Right ventricle myocardium superior (tissue), 1 donor: ENCODE measurements around the gene SH3BP2. TPM values are rescaled to one million over a fixed set of nuclear protein-coding genes. Genes with fewer than 3 reads are reported as not detected.
A peak's percentile ranks its signal among the peaks of the same experiment; 100 is the strongest.

Experiments used
- ATAC-seq: fragments of 200-7000 bp; cut with Tn5 transposase; one replicate; pipeline ENCODE4 v1.9.1; 2020; ENCODE audit warnings: mild to moderate bottlenecking; ENCODE audit not compliant: poor library complexity
- DNase-seq: peaks from one replicate; pipeline ENCODE4 v3.0.0-alpha.2; 2020
- intact Hi-C: fragments of 100-400 bp; cut with DNase I; formaldehyde crosslinking; loops from one replicate; pipeline ENCODE4 v1.11.2; 2022
- total RNA-seq: library from RNA; stranded (reverse); fragmentation: NEBNext Ultra II Directional; extraction: Animal tissue kit (Norgen Biotek cat#: 25700); gene quantifications from one replicate; pipeline ENCODE4 v1.2.1, GENCODE V29; 2021
- donor health status: DM: no; HTN: yes; CAD: no; lungs with severe emphysema.

The SH3BP2 gene
- total RNA-seq, 1 donor from 2014 or later: 24.9 TPM

GRCh38 chr4:2827071-2827873 lies 34.4 kb downstream of the SH3BP2 start:
- DNase-seq (peak; percentile 33), ATAC-seq (no peak)
- intact Hi-C loops: no loop called here

- DNase-seq: peak; percentile 36
- intact Hi-C loops: no loop called here
- no peak for ATAC-seq
These were observed 35.2 kb downstream of the SH3BP2 start for GRCh38 chr4:2827874-2828751.

- DNase-seq (peak; percentile 31), ATAC-seq (no peak)
- intact Hi-C loops: no loop called here
These were observed 35.9 kb downstream of the SH3BP2 start for GRCh38 chr4:2828758-2829181.

DNA sequence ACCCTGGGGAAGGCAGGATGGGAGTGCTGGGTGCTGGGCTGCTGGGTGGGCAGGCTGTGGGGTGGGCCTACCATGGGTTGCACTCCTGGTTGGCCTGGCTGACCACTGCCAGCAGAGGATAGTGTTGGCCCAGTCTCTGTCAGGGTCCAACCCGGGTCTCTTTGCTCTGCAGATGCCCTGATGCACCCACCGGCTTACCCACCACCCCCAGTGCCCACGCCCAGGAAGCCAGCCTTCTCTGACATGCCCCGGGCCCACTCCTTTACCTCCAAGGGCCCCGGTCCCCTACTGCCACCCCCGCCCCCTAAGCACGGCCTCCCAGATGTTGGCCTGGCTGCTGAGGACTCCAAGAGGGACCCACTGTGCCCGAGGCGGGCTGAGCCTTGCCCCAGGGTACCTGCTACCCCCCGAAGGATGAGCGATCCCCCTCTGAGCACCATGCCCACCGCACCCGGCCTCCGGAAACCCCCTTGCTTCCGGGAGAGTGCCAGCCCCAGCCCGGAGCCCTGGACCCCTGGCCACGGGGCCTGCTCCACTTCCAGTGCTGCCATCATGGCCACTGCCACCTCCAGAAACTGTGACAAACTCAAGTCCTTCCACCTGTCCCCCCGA lies 36.5 kb downstream of the SH3BP2 start:
- peak; percentile 29 for DNase-seq
- intact Hi-C loops: no loop called here
- no peak for ATAC-seq

DNA sequence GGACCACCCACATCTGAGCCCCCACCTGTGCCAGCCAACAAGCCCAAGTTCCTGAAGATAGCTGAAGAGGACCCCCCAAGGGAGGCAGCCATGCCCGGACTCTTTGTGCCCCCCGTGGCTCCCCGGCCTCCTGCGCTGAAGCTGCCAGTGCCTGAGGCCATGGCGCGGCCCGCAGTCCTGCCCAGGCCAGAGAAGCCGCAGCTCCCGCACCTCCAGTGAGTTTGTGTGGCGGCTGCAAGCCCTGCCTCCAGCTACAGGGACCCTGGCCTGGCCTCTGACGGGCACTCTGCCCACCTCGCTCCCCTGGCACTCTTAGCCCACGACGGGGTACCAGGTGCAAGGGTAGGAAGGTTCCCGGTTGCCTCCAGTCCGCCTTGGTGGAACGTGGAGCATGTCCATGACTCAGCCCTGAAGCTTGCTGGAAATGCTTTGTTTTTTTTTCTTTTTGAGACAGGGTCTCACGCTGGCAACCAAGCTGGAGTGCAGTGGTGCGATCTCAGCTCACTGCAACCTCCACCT lies 37.1 kb downstream of the SH3BP2 start:
- DNase-seq: no peak
- ATAC-seq: no peak
- intact Hi-C loops: no loop called here

DNA sequence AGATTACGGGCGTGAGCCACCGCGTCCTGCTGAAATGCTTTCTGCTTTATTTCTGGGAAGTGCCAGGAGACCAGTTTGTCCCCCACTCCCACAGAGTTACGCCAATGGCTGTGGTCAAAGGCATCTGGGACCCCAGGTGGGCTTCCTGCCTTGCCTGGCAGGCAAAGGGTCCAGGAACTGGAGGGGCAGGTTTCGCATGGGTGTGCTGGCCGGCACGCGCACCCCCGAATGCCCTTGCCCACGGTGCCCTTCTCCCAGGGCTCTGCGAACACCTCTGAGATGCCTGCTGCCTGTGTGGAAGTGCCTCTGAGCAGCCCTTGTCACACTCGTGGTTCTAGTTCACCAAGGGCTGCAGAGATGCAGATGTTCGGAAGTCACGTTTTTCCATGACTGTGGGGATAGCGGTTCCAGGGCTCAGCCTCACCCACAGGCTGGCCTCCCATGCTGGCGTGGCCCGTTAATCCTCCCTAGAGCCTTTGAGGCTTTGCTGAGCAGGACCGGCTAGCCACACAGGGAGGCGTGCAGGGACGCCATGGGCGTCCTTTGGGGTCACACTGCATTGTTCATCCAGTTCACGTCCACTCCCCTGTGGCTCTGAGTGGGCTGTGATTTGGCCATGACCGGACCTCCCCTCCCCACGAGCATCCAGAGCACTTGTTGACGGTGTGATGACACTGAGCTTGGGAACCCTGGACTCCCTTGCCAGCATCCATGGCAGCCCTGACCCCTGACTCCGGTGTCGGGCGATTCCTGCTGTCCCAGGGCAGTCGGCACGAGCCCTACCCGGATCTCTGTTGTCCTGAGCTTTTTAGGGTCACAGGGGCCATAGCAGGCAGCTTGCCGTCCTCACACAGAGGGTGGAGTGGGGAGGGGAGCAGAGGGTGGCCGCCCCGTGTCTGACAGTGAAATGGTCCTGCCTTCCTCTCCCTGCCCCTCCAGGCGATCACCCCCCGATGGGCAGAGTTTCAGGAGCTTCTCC lies 38.0 kb downstream of the SH3BP2 start:
- DNase-seq (peak; percentile 35), ATAC-seq (no peak)
- intact Hi-C loops: no loop called here

DNA sequence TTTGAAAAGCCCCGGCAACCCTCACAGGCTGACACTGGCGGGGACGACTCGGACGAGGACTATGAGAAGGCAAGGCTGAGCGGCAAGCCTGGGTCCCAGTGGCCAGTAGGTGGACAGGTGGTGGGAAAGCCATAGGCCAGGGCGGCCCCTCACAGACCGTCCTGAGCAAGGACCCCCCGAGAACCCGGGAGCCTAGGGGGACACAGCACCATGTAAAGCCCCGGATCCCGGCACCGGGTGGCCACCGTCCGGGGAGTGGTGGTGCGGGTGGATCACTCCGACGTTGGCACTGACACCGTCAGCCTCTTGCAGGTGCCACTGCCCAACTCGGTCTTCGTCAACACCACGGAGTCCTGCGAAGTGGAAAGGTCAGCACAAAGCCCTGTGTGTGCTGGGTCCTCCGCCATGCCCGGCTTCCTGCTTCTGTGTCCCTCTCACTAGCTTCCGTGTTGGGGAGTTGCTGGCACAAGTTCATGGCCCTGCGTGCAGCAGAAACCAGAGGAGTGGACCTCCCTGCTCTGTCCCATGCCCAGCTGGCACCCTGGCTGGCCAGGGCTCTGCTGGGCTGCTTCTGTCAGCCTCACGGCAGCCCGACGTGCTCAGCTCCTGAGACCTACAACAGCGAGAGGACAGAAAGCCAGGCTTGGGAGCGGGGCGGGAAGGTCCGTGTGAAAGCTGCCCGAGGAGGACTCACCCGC lies 38.9 kb downstream of the SH3BP2 start:
- no peak for ATAC-seq
- peak; percentile 34 for DNase-seq

DNA sequence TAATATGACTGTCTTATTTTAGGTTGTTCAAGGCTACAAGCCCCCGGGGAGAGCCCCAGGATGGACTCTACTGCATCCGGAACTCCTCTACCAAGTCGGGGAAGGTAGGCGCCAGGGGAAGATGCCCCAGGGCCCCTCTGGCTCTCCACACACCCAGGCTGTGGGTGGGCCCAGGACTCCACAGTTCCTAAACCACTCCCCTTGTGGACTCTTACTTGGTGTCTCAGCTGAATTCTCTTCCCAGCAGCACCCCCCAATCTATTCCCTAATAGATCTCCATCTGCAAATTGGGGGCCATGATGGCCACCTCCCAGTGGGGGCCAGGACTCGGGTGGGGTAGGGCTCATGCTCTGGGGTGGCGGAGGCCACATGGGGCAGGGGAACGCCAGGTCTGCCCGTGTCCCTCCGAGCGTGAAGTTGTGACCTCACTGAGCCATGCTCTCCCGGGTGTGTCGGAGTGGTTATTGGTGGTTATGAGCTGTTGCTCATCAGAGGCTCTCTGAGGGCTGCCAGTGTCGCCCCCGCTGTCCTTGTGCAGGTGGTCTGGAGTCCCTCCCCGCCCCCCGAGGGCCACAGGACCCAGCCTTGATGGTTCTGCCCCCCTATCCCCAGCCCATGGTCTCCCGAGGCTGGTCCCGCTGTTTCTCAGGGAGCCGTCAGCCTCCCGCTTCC lies 39.6 kb downstream of the SH3BP2 start:
- peak; percentile 29 for DNase-seq

More for the DNA sequence above, 38.9 kb downstream of the SH3BP2 start:
- intact Hi-C loops: no loop called here

DNA sequence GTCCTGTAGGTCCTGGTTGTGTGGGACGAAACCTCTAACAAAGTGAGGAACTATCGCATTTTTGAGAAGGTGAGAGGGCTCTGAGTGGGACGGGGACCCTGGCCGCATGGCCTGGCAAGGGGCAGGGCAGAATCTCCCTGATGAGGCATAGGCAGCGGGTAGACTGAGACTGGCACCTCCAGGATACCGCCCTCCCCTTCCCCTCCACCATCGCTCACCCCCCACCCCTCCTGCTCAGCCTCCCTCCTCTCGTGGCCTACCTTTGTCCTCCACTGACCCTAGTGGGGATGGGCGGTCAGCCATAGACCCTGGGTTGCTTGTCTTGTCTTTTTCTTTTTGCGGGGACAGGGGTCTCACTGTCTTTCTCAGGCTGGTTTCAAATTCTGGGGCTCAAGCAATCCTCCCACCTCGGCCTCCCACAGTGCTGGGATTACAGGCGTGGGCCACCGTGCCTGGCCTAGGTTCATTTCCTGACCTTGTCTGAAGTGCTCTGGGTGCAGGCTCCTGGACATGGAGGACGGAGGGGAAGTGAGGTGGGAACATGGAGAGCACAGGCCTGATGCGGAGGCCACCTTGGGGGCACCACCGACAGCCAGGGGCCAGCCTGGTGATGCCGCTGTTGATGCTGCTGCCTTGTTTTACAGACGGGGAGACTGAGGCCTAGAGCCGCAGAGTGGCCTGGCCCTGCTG lies 40.2 kb downstream of the SH3BP2 start:
- ATAC-seq (no peak), DNase-seq (peak; percentile 29)
- intact Hi-C loops: no loop called here

More for the DNA sequence above, 39.6 kb downstream of the SH3BP2 start:
- intact Hi-C loops: no loop called here
- no peak for ATAC-seq

DNA sequence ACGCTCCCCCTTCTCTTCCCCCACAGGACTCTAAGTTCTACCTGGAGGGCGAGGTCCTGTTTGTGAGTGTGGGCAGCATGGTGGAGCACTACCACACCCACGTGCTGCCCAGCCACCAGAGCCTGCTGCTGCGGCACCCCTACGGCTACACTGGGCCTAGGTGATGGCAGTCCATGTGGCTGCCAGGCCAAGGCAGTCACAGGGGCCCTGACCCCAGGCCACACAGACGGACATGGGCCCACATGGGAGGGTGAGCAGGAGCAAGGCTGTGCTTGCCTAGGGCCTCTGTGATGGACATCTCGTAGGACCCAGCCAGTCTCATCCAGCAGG lies 40.8 kb downstream of the SH3BP2 start:
- intact Hi-C loops: no loop called here
- ATAC-seq (no peak), DNase-seq (no peak)

GRCh38 chr4:2834001-2834921 lies 41.4 kb downstream of the SH3BP2 start:
- no peak for ATAC-seq
- intact Hi-C loops: no loop called here
- DNase-seq: peak; percentile 36

DNA sequence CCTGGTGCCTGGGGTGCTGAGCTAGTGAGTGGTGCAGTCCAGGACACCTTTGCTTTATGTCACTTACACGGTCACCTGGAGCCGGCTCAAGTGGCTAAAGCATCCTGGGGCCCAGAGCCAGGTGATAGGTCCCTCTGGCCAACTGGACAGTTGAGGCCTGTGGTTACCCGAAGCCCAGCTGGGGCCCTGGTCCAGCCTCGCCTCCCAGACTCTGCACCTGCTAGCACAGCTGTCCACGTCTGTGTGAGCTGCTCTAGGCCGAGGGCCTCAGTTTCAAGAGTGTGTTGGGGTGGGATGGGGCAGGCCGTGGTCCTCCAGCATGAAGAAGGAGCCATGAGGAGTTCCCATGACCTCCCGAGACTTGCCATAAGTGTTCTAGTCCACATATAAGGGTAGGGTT lies 43.1 kb downstream of the SH3BP2 start:
- DNase-seq (peak; percentile 38), ATAC-seq (no peak)
- intact Hi-C loops: no loop called here

GRCh38 chr4:2836391-2836859 lies 43.5 kb downstream of the SH3BP2 start:
- DNase-seq: no peak
- intact Hi-C loops: no loop called here
- ATAC-seq: no peak

- ATAC-seq: peak; percentile 10
- peak; percentile 43 for DNase-seq
- intact Hi-C loops: no loop called here
These were observed 44.4 kb downstream of the SH3BP2 start for GRCh38 chr4:2837110-2837903.
